ENCODE measurements around the gene TPD52L1. TPM values are rescaled to one million over a fixed set of nuclear protein-coding genes. Genes with fewer than 3 reads are reported as not detected.

TPD52L1 gene
- total RNA-seq, 1 experiment from 2014 or later = 12.4 TPM

- Mint-ChIP-seq H3K4me1 (peaks cover 2% of the 10 kb centered on the region), H3K36me3 (peaks cover 4% of the 10 kb centered on the region; the same call in 1 of the 2 replicates), H3K27ac (no peak overlapping the region), H3K27me3 (ENCODE audit: low read depth) (peaks cover 6% of the 10 kb centered on the region), H3K4me3 (no peak overlapping the region), H3K9me3 (peaks cover 18% of the 10 kb centered on the region)
- TF ChIP-seq GRHL2 (CRISPR knock-in tag; IDR thresholded peaks at IDR 0.05; ENCODE audit: insufficient replicate concordance, severe bottlenecking) (no peak), FOXK1 (CRISPR knock-in tag; IDR thresholded peaks at IDR 0.05) (no peak), ZNF396 (CRISPR knock-in tag; IDR thresholded peaks at IDR 0.05; ENCODE audit: borderline replicate concordance) (no peak), ZNF263 (CRISPR knock-in tag; IDR thresholded peaks at IDR 0.05; ENCODE audit: low read depth) (no peak)
- TF ChIP-seq, protein P1, sequence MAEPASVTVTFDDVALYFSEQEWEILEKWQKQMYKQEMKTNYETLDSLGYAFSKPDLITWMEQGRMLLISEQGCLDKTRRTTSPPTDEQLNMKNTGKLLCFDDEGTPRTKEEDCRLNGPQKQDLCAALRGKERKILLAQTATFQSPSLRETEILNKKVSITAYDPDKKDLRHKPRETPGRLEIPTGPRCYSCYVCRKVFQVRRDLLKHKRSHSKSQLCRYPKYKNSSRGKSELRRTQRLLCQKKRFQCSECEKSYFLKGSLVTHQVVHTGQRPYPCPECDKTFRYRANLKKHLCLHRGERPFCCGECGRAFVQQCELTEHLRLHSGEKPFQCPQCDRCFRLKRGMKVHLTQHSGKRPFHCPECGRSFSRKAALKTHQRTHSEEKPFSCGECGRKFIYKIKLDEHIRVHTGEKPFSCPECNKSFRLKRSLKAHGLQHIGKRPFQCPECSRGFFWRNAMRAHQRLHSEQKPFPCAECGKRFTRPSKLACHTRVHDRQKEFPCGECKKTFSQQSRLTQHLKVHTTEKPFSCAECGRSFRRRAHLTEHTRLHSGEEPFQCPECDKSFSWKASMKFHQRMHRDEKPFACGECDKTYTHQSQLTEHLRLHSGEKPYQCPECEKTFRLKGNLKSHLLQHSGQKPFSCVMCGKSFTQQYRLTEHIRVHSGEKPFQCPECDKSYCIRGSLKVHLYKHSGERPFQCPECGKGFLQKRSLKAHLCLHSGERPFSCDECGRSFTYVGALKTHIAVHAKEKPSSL (CRISPR knock-in tag; conservative IDR thresholded peaks at IDR 0.05) = no peak
- POLR2A ChIA-PET = interaction anchor here (0.6 kb wide), 1 partner anchor 366 kb away, joined by 3 read pairs; no protein-coding TSS in a partner anchor
- CTCF ChIA-PET = interaction anchor here (0.9 to 1.2 kb wide), 3 partner anchors 153 to 650 kb away, joined by 3 read pairs; partner anchors contain the start of genes HINT3 and TPD52L1
- DNase-seq (ENCODE audit: low spot score) (no peak), ATAC-seq (no peak)
These were observed 153.2 kb downstream of the TPD52L1 start for GRCh38 chr6:125306756-125307149.

DNA sequence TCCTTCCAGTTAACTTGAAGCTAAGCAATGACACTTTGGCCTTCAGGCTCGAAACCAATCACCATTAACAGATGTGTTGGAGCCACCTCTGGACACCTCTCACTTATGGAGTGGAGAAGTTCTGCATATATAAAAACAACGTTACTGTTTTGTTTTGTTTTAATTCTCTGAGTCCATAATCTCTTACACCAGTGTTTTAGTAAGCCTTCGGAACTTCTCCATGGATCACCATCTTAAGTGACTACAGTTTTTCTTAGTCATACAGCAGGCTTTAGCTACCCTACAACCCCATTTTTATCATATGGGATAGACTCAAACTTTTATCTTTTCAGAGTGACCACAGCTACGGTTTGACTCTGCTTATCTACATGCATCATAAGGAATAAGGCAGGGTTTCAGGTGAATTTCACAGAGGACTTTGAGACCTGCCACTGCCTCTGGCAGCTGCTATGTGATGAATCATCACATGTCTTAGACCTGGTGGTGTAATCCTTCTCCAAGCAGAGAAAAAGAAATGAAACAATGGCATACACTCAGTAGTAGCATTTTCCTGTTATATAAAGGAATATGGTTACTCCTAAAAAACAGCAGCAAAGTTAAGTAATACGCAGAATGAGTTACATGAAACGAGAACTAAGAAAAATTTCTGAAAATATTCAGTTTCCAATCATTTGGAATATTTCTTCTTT is 153.7 kb downstream of the TPD52L1 start:
- ChIA-PET CTCF (interaction anchor here (0.9 to 1.2 kb wide), 2 partner anchors 154 to 452 kb away, joined by 3 read pairs; partner anchors contain the start of gene TPD52L1), POLR2A (interaction anchor here (0.6 kb wide), 1 partner anchor 365 kb away, joined by 3 read pairs; no protein-coding TSS in a partner anchor)
- ATAC-seq = no peak
- TF ChIP-seq FOXP4 (CRISPR knock-in tag; IDR thresholded peaks at IDR 0.05) (no peak), ZNF396 (CRISPR knock-in tag; IDR thresholded peaks at IDR 0.05; ENCODE audit: borderline replicate concordance) (no peak), ZNF423 (CRISPR knock-in tag; IDR thresholded peaks at IDR 0.05) (no peak), TEAD4 (CRISPR knock-in tag; IDR thresholded peaks at IDR 0.05) (no peak), NFATC4 (CRISPR knock-in tag; IDR thresholded peaks at IDR 0.05) (no peak), NR2C2 (CRISPR knock-in tag; IDR thresholded peaks at IDR 0.05) (no peak), ATF1 (CRISPR knock-in tag; IDR thresholded peaks at IDR 0.05) (no peak)
- TF ChIP-seq, protein P2, sequence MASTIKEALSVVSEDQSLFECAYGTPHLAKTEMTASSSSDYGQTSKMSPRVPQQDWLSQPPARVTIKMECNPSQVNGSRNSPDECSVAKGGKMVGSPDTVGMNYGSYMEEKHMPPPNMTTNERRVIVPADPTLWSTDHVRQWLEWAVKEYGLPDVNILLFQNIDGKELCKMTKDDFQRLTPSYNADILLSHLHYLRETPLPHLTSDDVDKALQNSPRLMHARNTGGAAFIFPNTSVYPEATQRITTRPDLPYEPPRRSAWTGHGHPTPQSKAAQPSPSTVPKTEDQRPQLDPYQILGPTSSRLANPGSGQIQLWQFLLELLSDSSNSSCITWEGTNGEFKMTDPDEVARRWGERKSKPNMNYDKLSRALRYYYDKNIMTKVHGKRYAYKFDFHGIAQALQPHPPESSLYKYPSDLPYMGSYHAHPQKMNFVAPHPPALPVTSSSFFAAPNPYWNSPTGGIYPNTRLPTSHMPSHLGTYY (CRISPR knock-in tag; IDR thresholded peaks at IDR 0.05) = no peak
- TF ChIP-seq, protein P3, sequence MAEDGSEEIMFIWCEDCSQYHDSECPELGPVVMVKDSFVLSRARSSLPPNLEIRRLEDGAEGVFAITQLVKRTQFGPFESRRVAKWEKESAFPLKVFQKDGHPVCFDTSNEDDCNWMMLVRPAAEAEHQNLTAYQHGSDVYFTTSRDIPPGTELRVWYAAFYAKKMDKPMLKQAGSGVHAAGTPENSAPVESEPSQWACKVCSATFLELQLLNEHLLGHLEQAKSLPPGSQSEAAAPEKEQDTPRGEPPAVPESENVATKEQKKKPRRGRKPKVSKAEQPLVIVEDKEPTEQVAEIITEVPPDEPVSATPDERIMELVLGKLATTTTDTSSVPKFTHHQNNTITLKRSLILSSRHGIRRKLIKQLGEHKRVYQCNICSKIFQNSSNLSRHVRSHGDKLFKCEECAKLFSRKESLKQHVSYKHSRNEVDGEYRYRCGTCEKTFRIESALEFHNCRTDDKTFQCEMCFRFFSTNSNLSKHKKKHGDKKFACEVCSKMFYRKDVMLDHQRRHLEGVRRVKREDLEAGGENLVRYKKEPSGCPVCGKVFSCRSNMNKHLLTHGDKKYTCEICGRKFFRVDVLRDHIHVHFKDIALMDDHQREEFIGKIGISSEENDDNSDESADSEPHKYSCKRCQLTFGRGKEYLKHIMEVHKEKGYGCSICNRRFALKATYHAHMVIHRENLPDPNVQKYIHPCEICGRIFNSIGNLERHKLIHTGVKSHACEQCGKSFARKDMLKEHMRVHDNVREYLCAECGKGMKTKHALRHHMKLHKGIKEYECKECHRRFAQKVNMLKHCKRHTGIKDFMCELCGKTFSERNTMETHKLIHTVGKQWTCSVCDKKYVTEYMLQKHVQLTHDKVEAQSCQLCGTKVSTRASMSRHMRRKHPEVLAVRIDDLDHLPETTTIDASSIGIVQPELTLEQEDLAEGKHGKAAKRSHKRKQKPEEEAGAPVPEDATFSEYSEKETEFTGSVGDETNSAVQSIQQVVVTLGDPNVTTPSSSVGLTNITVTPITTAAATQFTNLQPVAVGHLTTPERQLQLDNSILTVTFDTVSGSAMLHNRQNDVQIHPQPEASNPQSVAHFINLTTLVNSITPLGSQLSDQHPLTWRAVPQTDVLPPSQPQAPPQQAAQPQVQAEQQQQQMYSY (CRISPR knock-in tag; IDR thresholded peaks at IDR 0.05) = no peak
- TF ChIP-seq, protein P4, sequence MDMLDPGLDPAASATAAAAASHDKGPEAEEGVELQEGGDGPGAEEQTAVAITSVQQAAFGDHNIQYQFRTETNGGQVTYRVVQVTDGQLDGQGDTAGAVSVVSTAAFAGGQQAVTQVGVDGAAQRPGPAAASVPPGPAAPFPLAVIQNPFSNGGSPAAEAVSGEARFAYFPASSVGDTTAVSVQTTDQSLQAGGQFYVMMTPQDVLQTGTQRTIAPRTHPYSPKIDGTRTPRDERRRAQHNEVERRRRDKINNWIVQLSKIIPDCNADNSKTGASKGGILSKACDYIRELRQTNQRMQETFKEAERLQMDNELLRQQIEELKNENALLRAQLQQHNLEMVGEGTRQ (CRISPR knock-in tag; IDR thresholded peaks at IDR 0.05) = no peak
- TF ChIP-seq, protein P5, sequence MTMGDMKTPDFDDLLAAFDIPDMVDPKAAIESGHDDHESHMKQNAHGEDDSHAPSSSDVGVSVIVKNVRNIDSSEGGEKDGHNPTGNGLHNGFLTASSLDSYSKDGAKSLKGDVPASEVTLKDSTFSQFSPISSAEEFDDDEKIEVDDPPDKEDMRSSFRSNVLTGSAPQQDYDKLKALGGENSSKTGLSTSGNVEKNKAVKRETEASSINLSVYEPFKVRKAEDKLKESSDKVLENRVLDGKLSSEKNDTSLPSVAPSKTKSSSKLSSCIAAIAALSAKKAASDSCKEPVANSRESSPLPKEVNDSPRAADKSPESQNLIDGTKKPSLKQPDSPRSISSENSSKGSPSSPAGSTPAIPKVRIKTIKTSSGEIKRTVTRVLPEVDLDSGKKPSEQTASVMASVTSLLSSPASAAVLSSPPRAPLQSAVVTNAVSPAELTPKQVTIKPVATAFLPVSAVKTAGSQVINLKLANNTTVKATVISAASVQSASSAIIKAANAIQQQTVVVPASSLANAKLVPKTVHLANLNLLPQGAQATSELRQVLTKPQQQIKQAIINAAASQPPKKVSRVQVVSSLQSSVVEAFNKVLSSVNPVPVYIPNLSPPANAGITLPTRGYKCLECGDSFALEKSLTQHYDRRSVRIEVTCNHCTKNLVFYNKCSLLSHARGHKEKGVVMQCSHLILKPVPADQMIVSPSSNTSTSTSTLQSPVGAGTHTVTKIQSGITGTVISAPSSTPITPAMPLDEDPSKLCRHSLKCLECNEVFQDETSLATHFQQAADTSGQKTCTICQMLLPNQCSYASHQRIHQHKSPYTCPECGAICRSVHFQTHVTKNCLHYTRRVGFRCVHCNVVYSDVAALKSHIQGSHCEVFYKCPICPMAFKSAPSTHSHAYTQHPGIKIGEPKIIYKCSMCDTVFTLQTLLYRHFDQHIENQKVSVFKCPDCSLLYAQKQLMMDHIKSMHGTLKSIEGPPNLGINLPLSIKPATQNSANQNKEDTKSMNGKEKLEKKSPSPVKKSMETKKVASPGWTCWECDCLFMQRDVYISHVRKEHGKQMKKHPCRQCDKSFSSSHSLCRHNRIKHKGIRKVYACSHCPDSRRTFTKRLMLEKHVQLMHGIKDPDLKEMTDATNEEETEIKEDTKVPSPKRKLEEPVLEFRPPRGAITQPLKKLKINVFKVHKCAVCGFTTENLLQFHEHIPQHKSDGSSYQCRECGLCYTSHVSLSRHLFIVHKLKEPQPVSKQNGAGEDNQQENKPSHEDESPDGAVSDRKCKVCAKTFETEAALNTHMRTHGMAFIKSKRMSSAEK (CRISPR knock-in tag; IDR thresholded peaks at IDR 0.05; ENCODE audit: borderline replicate concordance) = no peak
- TF ChIP-seq, protein P1 (CRISPR knock-in tag; conservative IDR thresholded peaks at IDR 0.05) = no peak

More for the DNA sequence above, 153.7 kb downstream of the TPD52L1 start:
- Mint-ChIP-seq H3K9me3 (peaks cover 16% of the 10 kb centered on the region), H3K4me1 (peaks cover 3% of the 10 kb centered on the region), H3K27me3 (ENCODE audit: low read depth) (peaks cover 6% of the 10 kb centered on the region), H3K36me3 (peaks cover 4% of the 10 kb centered on the region; the same call in 1 of the 2 replicates), H3K27ac (no peak overlapping the region), H3K4me3 (no peak overlapping the region)
- DNase-seq (ENCODE audit: low spot score) = no peak

All from WTC11 (cell line).